Keratinocyte (primary cell): ENCODE measurements around the gene UTF1. TPM values are rescaled to one million over a fixed set of nuclear protein-coding genes. Genes with fewer than 3 reads are reported as not detected.

ENCODE experiments used
- DNase-seq: peaks from one replicate; pipeline ENCODE4 v3.0.0-alpha.2; 2011; ENCODE audit warnings: low read depth, missing footprints, low spot score
- FAIRE-seq: peaks from 2 replicates; lab custom pipeline; 2011; peaks lifted over from hg19 to GRCh38; lab: Jason Lieb, UNC
- H2AFZ ChIP-seq: 2 replicates; pipeline ENCODE4 v1.6.0; 2012; ENCODE audit warnings: low read length, control low read depth, inconsistent platforms; ENCODE audit not compliant: control insufficient read depth
- H3K27ac ChIP-seq: 2 replicates; pipeline ENCODE4 v1.5.1; 2011; ENCODE audit warnings: low read length; ENCODE audit not compliant: control insufficient read depth, insufficient read depth
- H3K27me3 ChIP-seq: 3 replicates; pipeline ENCODE4 v1.6.0; 2011; ENCODE audit warnings: low read length; ENCODE audit not compliant: control insufficient read depth, insufficient read depth; ENCODE audit errors: extremely low read depth
- H3K36me3 ChIP-seq, 2 experiments: 2 replicates in 1 of 2; 3 replicates in 1 of 2; pipeline ENCODE4 v1.5.1; 2011; ENCODE audit warnings: low read length in 2 of 2, mild to moderate bottlenecking in 1 of 2; ENCODE audit not compliant: control insufficient read depth in 2 of 2, insufficient read depth in 2 of 2; ENCODE audit errors: extremely low read depth in 1 of 2
- H3K4me1 ChIP-seq: 3 replicates; pipeline ENCODE4 v1.5.1; 2011; ENCODE audit warnings: low read length; ENCODE audit not compliant: control insufficient read depth, insufficient read depth; ENCODE audit errors: extremely low read depth
- H3K4me2 ChIP-seq: 3 replicates; pipeline ENCODE4 v1.6.0; 2011; ENCODE audit warnings: low read depth, low read length; ENCODE audit not compliant: control insufficient read depth, insufficient read depth; ENCODE audit errors: extremely low read depth
- H3K4me3 ChIP-seq, 3 experiments: fragments of 200-600 bp in 1 of 3; sonication (generic) in 1 of 3; 2 replicates in 2 of 3; 3 replicates in 1 of 3; pipeline ENCODE4 v1.5.1; 2011 to 2016; ENCODE audit warnings: low read length in 3 of 3, mild to moderate bottlenecking in 3 of 3, control low read depth in 2 of 3, inconsistent platforms in 1 of 3, low read depth in 1 of 3, mixed read lengths in 1 of 3, mixed run types in 1 of 3, moderate library complexity in 1 of 3; ENCODE audit not compliant: control insufficient read depth in 2 of 3, insufficient read depth in 2 of 3; ENCODE audit errors: extremely low read depth in 1 of 3
- H3K79me2 ChIP-seq: 2 replicates; pipeline ENCODE4 v1.6.0; 2012; ENCODE audit warnings: low read length; ENCODE audit not compliant: control insufficient read depth, insufficient read depth
- H3K9ac ChIP-seq: 3 replicates; pipeline ENCODE4 v1.6.0; 2011; ENCODE audit warnings: low read length; ENCODE audit not compliant: control insufficient read depth, insufficient read depth; ENCODE audit errors: extremely low read depth
- H3K9me1 ChIP-seq: 3 replicates; pipeline ENCODE4 v1.6.0; 2011; ENCODE audit warnings: low read length; ENCODE audit not compliant: control insufficient read depth, insufficient read depth; ENCODE audit errors: extremely low read depth
- H3K9me3 ChIP-seq: 2 replicates; pipeline ENCODE4 v1.5.1; 2012; ENCODE audit warnings: low read depth, low read length; ENCODE audit not compliant: control insufficient read depth
- H4K20me1 ChIP-seq: 3 replicates; pipeline ENCODE4 v1.6.0; 2011; ENCODE audit warnings: low read length; ENCODE audit not compliant: control insufficient read depth, insufficient read depth; ENCODE audit errors: extremely low read depth
- CTCF ChIP-seq, 3 experiments: IDR thresholded peaks in 1 of 3; conservative IDR thresholded peaks in 1 of 3; optimal IDR thresholded peaks in 1 of 3; 2 replicates in 2 of 3; 3 replicates in 1 of 3; pipeline versions ENCODE3 to v1.5.1; 2011; ENCODE audit warnings: low read length in 3 of 3, mild to moderate bottlenecking in 3 of 3, moderate library complexity in 2 of 3, control low read depth in 1 of 3, inconsistent platforms in 1 of 3; ENCODE audit not compliant: insufficient read depth in 2 of 3; ENCODE audit errors: extremely low read depth in 1 of 3
- EZH2 ChIP-seq: IDR thresholded peaks from one replicate; pipeline ENCODE4 v1.6.1; 2012; ENCODE audit warnings: inconsistent platforms, mild to moderate bottlenecking, low read length, moderate library complexity
- dilution Hi-C: fragments of 300-500 bp; cut with MboI; formaldehyde crosslinking; loops from one replicate; pipeline ENCODE4 v1.7.0; 2020; ENCODE audit warnings: low sequenced_read_pairs; ENCODE audit not compliant: extremely low pct_ligation_motif_present
- polyA plus RNA-seq, 5 experiments: library from polyadenylated mRNA; depleted of rRNA in 3 of 5; stranded (reverse) in 3 of 5; stranded (forward) in 1 of 5; unstranded in 1 of 5; fragments of >200 nt; gene quantifications; 1 replicate in 1 of 5; 2 replicates in 3 of 5; 3 replicates in 1 of 5; pipeline versions ENCODE4 v1.2.1 to v1.2.3, GENCODE V29; 2011 to 2012; ENCODE audit warnings: missing spikeins in 2 of 5, low read depth in 1 of 5, low replicate concordance in 1 of 5

UTF1 gene
- polyA plus RNA-seq, 1 donor (not counting 4 experiments of a cell fraction or from before 2014, with no cell fraction given), result not detected

GRCh38 chr10:133199992-133200611 lies 29.9 kb upstream of the UTF1 start:
- FAIRE-seq, result no peak
- Histone ChIP-seq H3K9me1 (no peaks in the 10 kb centered on the region), H3K36me3 (no peaks in the 10 kb centered on the region), H3K9ac (no peak overlapping the region), H2AFZ (no peak overlapping the region), H3K27me3 (peaks cover 6% of the 10 kb centered on the region), H3K27ac (no peak overlapping the region), H3K4me1 (no peaks in the 10 kb centered on the region), H3K4me3 (no peak overlapping the region), H4K20me1 (no peaks in the 10 kb centered on the region), H3K79me2 (no peaks in the 10 kb centered on the region), H3K9me3 (no peaks in the 10 kb centered on the region), H3K4me2 (no peak overlapping the region)
- dilution Hi-C loops, result no loop called here
- TF ChIP-seq EZH2, result no peak
- no peak for TF ChIP-seq CTCF (optimal IDR thresholded peaks at IDR 0.05 in 1 of 3, IDR thresholded peaks at IDR 0.05 in 1 of 3, conservative IDR thresholded peaks at IDR 0.05 in 1 of 3; ENCODE audit: extremely low read depth in 1 of 3, insufficient read depth in 2 of 3, low read length in 3 of 3)
- no peak for DNase-seq

- dilution Hi-C loops, result no loop called here
- peaks cover 6% of the 10 kb centered on the region for H3K27me3 ChIP-seq
Measured at GRCh38 chr10:133200621-133201031, 29.4 kb upstream of the UTF1 start.

More at GRCh38 chr10:133200621-133201031, 29.4 kb upstream of the UTF1 start:
- Histone ChIP-seq H3K36me3 (no peaks in the 10 kb centered on the region), H2AFZ (no peak overlapping the region), H3K4me3 (no peak overlapping the region), H3K9ac (no peak overlapping the region), H3K27ac (no peak overlapping the region), H4K20me1 (no peaks in the 10 kb centered on the region), H3K79me2 (no peaks in the 10 kb centered on the region), H3K4me2 (no peak overlapping the region), H3K9me1 (no peaks in the 10 kb centered on the region), H3K4me1 (no peaks in the 10 kb centered on the region), H3K9me3 (no peaks in the 10 kb centered on the region)
- FAIRE-seq (no peak), DNase-seq (no peak)
- no peak for TF ChIP-seq EZH2
- TF ChIP-seq CTCF (optimal IDR thresholded peaks at IDR 0.05 in 1 of 3, IDR thresholded peaks at IDR 0.05 in 1 of 3, conservative IDR thresholded peaks at IDR 0.05 in 1 of 3; ENCODE audit: extremely low read depth in 1 of 3, insufficient read depth in 2 of 3, low read length in 3 of 3), result no peak
